Measurements from ENCODE around the gene TERB1.

TERB1 gene

GRCh38 chr16:66714654-66715307 lies 86.6 kb downstream of the TERB1 start:
- no peak overlapping the region for H3K4me3 ChIP-seq (ENCODE audit: control insufficient read depth, low read depth, low read length)
- DNase-seq (ENCODE audit: low read depth), result no peak
- TF ChIP-seq CTCF (conservative IDR thresholded peaks at IDR 0.05; ENCODE audit: control insufficient read depth, insufficient read depth, low read depth, low read length), result no peak

- no peak for TF ChIP-seq CTCF (conservative IDR thresholded peaks at IDR 0.05; ENCODE audit: control insufficient read depth, insufficient read depth, low read depth, low read length)
- no peak overlapping the region for H3K4me3 ChIP-seq (ENCODE audit: control insufficient read depth, low read depth, low read length)
- no peak for DNase-seq (ENCODE audit: low read depth)
These were observed 87.3 kb downstream of the TERB1 start for GRCh38 chr16:66714062-66714461.

GRCh38 chr16:66713076-66713475 lies 88.3 kb downstream of the TERB1 start:
- no peak for TF ChIP-seq CTCF (conservative IDR thresholded peaks at IDR 0.05; ENCODE audit: control insufficient read depth, insufficient read depth, low read depth, low read length)
- no peak for DNase-seq (ENCODE audit: low read depth)
- H3K4me3 ChIP-seq (ENCODE audit: control insufficient read depth, low read depth, low read length), result no peak overlapping the region

- no peak for TF ChIP-seq CTCF (conservative IDR thresholded peaks at IDR 0.05; ENCODE audit: control insufficient read depth, insufficient read depth, low read depth, low read length)
- no peak for DNase-seq (ENCODE audit: low read depth)
- no peak overlapping the region for H3K4me3 ChIP-seq (ENCODE audit: control insufficient read depth, low read depth, low read length)
These were observed 88.9 kb downstream of the TERB1 start for GRCh38 chr16:66712512-66712911.

- DNase-seq (ENCODE audit: low read depth), result no peak
- TF ChIP-seq CTCF (conservative IDR thresholded peaks at IDR 0.05; ENCODE audit: control insufficient read depth, insufficient read depth, low read depth, low read length), result no peak
- H3K4me3 ChIP-seq (ENCODE audit: control insufficient read depth, low read depth, low read length), result no peak overlapping the region
These were observed 89.8 kb downstream of the TERB1 start for GRCh38 chr16:66711581-66711980.

GRCh38 chr16:66706506-66706880 lies 94.9 kb downstream of the TERB1 start:
- DNase-seq (ENCODE audit: low read depth), result no peak
- no peak overlapping the region for H3K4me3 ChIP-seq (ENCODE audit: control insufficient read depth, low read depth, low read length)
- no peak for TF ChIP-seq CTCF (conservative IDR thresholded peaks at IDR 0.05; ENCODE audit: control insufficient read depth, insufficient read depth, low read depth, low read length)

Measured in fibroblast of mammary gland (primary cell).